Subcutaneous abdominal adipose tissue (tissue), 5 donors: ENCODE data around the gene UBQLN3.

ENCODE experiments used
- H3K27ac ChIP-seq: one replicate; pipeline ENCODE4 v1.7.0; 2013; ENCODE audit warnings: low read depth, mild to moderate bottlenecking, inconsistent platforms, low read length, moderate library complexity
- H3K27me3 ChIP-seq, 5 donors: one replicate each; pipeline ENCODE4 v1.7.0; 2013; ENCODE audit warnings: low read length in 5 of 5, inconsistent platforms in 1 of 5; ENCODE audit not compliant: control insufficient read depth in 5 of 5, insufficient read depth in 4 of 5
- H3K36me3 ChIP-seq, 5 donors: one replicate each; pipeline ENCODE4 v1.7.0; 2013; ENCODE audit warnings: low read length in 5 of 5; ENCODE audit not compliant: control insufficient read depth in 5 of 5, insufficient read depth in 5 of 5
- H3K4me1 ChIP-seq, 5 donors: one replicate each; pipeline ENCODE4 v1.7.0; 2013; ENCODE audit warnings: low read length in 5 of 5, mild to moderate bottlenecking in 3 of 5, moderate library complexity in 1 of 5; ENCODE audit not compliant: control insufficient read depth in 5 of 5, insufficient read depth in 5 of 5
- H3K4me3 ChIP-seq, 5 donors: one replicate each; pipeline ENCODE4 v1.7.0; 2013; ENCODE audit warnings: low read length in 5 of 5, low read depth in 1 of 5
- H3K9ac ChIP-seq, 5 donors: one replicate each; pipeline ENCODE4 v1.7.0; 2013; ENCODE audit warnings: low read length in 5 of 5, mild to moderate bottlenecking in 4 of 5, moderate library complexity in 3 of 5
- H3K9me3 ChIP-seq, 5 donors: one replicate each; pipeline ENCODE4 v1.7.0; 2013; ENCODE audit warnings: low read length in 5 of 5; ENCODE audit not compliant: control insufficient read depth in 5 of 5
- donor health status: healthy.
- donor health status: healthy.
- donor health status: healthy.
- donor health status: healthy.
- donor health status: healthy.

The UBQLN3 gene

DNA sequence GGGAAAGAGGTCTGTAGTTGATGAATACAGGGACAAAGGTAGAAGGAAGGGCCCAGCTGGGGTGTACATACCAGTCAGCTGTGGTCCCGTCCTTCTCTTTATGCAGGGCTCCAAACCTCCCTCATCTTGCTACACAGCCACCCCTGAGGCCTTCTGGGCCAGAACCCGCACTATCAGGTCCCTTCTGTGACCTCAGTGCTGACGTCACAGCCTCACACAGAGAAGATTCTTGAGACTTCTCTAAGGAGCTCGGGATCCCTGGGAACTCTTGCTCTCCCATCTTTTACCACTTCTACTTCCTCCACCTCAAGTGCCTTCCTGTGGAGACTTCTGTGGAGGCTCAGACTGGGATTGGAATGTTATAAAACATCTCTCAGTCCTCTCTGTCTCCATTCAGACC lies at the start of gene UBQLN3:
TSS of gene UBQLN3 (minus strand) at position 155 of the 400 bp plus-strand sequence. CDS start 399 bp downstream, outside the sequence.
- H3K27ac ChIP-seq = no peak within 1 kb of the TSS
- no peak within 1 kb of the TSS for H3K9ac ChIP-seq
- H3K36me3 ChIP-seq = no peaks in the 10 kb centered on the region
- peaks cover 0 to 5% (median 0%) of the 10 kb centered on the region in 5 donors for H3K27me3 ChIP-seq
- no peak within 1 kb of the TSS for H3K4me3 ChIP-seq
- H3K4me1 ChIP-seq = no peaks in the 10 kb centered on the region
- no peaks in the 10 kb centered on the region for H3K9me3 ChIP-seq

DNA sequence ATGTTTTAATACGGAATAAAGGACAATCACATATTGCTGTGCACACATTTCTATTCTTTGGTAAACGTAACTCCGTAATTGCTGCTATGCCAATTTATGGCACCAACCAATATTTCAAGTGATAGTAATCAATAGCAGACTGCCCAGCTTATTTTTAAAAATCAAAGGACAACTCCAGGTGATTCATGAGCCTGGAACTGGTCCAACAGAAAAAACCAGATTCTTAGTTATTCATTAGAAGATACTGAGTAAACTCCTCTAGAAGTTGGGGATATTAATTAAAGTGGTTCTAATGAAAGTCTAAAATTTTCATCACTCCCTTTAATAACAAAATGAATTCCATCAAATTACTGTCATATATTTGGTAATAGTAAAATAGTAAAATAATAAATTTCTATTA lies 48.0 kb upstream of the UBQLN3 start:
- H3K27ac ChIP-seq = no peak overlapping the region
- H3K4me1 ChIP-seq = peaks cover 0 to 6% (median 0%) of the 10 kb centered on the region in 5 donors
- H3K4me3 ChIP-seq = no peak overlapping the region
- no peaks in the 10 kb centered on the region for H3K36me3 ChIP-seq
- no peak overlapping the region for H3K9ac ChIP-seq
- H3K27me3 ChIP-seq = no peaks in the 10 kb centered on the region
- no peaks in the 10 kb centered on the region for H3K9me3 ChIP-seq

DNA sequence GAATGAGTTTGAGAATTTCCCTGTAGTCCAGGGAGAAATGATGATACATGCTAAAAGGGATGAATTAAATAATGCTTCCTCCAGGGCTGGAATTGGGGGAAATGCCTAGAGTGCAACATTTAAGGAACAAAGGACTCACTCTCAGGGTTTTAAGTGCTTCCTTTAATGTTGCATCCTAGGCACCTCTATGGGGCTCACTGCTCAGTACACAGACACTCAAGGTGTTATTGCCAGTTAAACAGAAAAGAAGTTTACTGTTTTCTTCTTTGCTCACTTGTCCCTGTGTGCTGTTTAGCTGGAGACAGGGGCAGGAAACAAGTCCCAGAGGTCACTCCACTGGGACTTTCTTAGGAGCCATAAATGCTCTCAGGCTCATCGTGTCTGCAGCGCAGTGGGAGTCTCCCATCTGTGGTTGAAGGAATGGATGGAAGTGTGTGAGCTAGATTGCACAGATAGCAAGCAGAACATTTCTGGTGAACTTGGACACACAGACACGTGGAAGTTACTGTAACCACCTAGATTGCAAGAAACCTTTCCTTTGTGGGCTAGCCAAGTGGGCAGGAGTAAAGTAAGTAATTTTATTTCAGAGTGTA lies 46.9 kb upstream of the UBQLN3 start:
- H3K36me3 ChIP-seq = no peaks in the 10 kb centered on the region
- peaks cover 0 to 6% (median 0%) of the 10 kb centered on the region in 5 donors for H3K4me1 ChIP-seq
- no peak overlapping the region for H3K9ac ChIP-seq
- no peak overlapping the region for H3K27ac ChIP-seq
- H3K4me3 ChIP-seq = no peak overlapping the region
- no peaks in the 10 kb centered on the region for H3K9me3 ChIP-seq
- H3K27me3 ChIP-seq = no peaks in the 10 kb centered on the region

DNA sequence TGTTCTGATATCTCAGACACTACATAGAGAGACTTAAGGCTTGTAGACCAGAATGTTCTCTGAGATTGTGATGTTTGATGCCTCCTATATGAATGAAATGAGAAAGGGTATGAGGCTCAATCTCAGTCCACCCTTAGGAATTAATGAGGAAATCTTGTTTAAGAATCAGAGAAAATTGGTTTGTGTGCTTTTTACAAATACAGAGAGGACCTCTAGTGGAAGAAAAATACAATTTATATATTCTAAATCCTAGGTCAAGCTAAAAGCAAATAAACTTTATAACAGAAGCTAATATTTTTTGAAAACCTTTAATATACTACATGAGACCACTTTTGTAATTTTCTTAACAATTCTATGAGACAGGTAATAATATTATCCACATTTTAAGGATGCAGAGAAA lies 43.6 kb upstream of the UBQLN3 start:
- H3K4me3 ChIP-seq = no peak overlapping the region
- H3K36me3 ChIP-seq = no peaks in the 10 kb centered on the region

DNA sequence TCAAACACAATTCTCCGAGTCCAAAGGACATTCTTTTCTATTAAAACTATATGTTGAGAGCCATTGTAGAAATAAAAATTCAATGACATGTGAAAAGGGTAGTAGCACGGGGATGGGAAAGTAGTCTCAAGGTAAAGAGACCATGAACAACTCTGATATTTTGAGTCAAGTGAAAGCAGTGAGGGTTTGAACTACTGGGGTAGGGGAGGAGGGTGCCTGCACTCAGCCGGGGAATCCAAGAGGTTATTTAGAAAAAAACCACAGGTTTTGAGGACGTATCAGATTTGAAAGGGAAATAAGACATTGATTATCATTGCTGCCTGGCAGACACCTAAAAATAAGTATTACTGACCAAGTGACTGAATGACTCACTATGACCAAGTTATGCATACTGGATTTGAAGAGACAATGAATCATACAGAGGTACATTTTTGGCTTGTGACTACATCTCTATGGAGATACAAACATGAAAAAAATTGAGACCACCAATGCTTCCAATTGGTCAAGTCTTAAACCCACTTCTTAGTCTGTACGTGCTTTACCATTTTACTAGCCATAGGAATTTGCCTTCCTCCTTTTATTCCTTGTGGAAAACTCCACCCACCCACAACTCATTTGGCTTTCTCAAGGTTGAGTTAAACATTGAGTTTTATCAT lies 40.8 kb upstream of the UBQLN3 start:
- no peak overlapping the region for H3K4me3 ChIP-seq
- no peaks in the 10 kb centered on the region for H3K9me3 ChIP-seq
- no peaks in the 10 kb centered on the region for H3K4me1 ChIP-seq
- no peak overlapping the region for H3K27ac ChIP-seq
- H3K27me3 ChIP-seq = no peaks in the 10 kb centered on the region
- H3K36me3 ChIP-seq = no peaks in the 10 kb centered on the region
- no peak overlapping the region for H3K9ac ChIP-seq

More for the DNA sequence above, 43.6 kb upstream of the UBQLN3 start:
- Histone ChIP-seq H3K9me3 (no peaks in the 10 kb centered on the region), H3K9ac (no peak overlapping the region), H3K4me1 (peaks cover 0 to 6% (median 0%) of the 10 kb centered on the region in 5 donors), H3K27me3 (no peaks in the 10 kb centered on the region), H3K27ac (no peak overlapping the region)

DNA sequence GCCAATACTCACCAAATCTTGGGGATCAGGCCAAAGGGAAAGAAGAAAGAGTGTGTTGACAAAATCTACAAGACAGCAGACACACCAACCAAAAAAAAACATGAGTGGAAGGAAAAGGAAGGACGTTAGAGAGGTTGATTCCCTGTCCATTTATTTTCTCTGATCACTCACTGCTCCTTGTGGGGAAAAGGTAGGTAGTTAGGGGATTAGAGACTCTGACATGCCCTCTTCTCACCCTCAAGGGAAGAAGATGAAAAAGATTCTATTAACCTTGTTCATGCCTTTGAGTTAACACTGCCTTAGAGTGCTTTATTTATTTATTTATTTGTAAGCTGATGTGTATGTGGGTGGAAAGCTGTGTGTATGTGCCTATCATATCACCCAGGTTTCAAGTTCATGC lies 38.7 kb upstream of the UBQLN3 start, which contains the start of gene OR52H1:
TSS of gene OR52H1 (minus strand) at position 101 of the 400 bp plus-strand sequence. CDS start 3,035 bp downstream, outside the sequence.
- Histone ChIP-seq H3K36me3 (no peaks in the 10 kb centered on the region), H3K27ac (no peak within 1 kb of the TSS), H3K4me3 (no peak within 1 kb of the TSS), H3K27me3 (no peaks in the 10 kb centered on the region), H3K9me3 (no peaks in the 10 kb centered on the region), H3K4me1 (no peaks in the 10 kb centered on the region), H3K9ac (no peak within 1 kb of the TSS)

DNA sequence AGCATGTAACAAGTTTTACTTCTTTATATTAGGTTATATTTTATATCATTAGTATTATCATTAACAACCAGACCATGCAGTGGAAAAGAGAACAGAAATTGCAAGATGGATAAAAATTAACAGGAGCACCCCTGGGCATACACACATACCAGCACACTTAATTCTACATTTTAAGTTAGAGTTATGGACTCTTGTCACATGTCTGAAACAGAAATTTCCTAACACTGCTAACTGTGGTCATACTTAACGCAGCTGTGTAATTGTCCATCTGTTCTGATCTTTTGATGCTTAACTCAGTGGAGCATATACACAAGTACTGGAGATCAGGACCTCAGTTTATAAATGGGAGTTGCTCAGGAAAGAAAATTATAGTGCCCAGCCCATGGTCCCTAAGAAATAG lies 38.2 kb upstream of the UBQLN3 start:
- Histone ChIP-seq H3K36me3 (no peaks in the 10 kb centered on the region), H3K4me1 (no peaks in the 10 kb centered on the region), H3K9ac (no peak overlapping the region), H3K4me3 (no peak overlapping the region), H3K9me3 (no peaks in the 10 kb centered on the region), H3K27me3 (no peaks in the 10 kb centered on the region), H3K27ac (no peak overlapping the region)

DNA sequence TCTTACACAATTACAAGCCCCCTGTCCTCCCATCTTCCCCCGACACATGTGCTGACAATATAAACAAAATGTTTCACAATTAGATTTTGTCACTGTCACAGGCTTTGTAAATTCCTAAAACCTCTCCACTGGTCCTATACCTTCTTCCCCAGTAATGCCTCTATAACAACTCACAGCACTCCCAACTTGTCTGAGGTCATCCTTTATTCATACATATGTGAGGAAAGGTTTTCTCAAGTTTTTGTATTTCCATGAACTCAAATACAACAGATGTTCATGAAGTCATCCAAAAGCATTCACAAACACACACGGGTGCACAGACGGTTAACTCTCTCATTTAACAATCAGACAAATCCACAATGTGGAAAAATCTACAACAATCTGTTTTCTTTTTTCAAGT lies 36.7 kb upstream of the UBQLN3 start:
- Histone ChIP-seq H3K4me1 (no peaks in the 10 kb centered on the region), H3K4me3 (no peak overlapping the region), H3K36me3 (no peaks in the 10 kb centered on the region), H3K27ac (no peak overlapping the region), H3K9ac (no peak overlapping the region), H3K27me3 (no peaks in the 10 kb centered on the region), H3K9me3 (no peaks in the 10 kb centered on the region)

DNA sequence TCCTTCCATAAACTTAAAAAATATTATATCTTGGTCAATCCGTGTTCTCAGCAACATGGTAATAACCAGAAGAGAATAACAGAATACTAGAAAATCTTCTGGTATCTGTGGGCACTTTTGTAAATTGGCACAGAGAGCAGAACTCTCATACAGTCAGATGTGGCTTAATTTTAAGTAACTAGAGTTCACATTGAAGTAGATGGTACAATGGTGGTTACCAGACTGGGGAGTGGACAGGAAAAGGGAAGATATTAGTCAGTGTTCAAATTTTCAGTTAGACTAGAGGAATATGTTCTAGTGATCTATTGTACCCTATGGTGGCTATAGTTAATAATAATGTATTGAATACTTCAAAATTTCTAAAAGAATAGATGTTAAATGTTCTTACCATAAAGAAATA lies 31.7 kb upstream of the UBQLN3 start:
- H3K4me1 ChIP-seq = no peaks in the 10 kb centered on the region
- H3K36me3 ChIP-seq = no peaks in the 10 kb centered on the region
- H3K4me3 ChIP-seq = no peak overlapping the region

DNA sequence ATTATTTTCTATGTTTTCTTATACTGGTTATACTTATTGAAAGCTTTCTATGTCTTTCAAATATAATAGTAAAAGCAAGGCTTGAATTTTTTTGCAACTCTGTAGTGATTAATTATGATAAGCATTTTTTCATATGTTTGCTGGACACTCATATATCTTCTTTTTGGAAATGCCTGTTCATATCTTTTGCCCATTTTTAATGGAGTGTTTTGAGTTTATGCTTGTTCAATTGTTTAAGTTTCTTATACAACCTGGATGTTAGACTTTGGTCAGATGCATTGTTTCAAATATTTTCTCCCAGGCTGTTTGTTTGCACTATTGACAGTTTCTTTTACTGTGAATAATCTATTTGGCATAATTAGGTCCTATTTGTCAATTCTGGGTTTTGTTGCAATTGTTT lies 26.7 kb upstream of the UBQLN3 start:
- Histone ChIP-seq H3K36me3 (no peaks in the 10 kb centered on the region), H3K9me3 (no peaks in the 10 kb centered on the region), H3K4me3 (no peak overlapping the region), H3K27ac (no peak overlapping the region), H3K27me3 (no peaks in the 10 kb centered on the region), H3K4me1 (no peaks in the 10 kb centered on the region), H3K9ac (no peak overlapping the region)

More for the DNA sequence above, 31.7 kb upstream of the UBQLN3 start:
- no peaks in the 10 kb centered on the region for H3K9me3 ChIP-seq
- no peak overlapping the region for H3K27ac ChIP-seq
- H3K27me3 ChIP-seq = no peaks in the 10 kb centered on the region
- H3K9ac ChIP-seq = no peak overlapping the region
